CD14-positive monocyte (primary cell): ENCODE results near the gene SNX20. TPM values are rescaled to one million over a fixed set of nuclear protein-coding genes. Genes with fewer than 3 reads are reported as not detected.

Experiments used
- DNase-seq, 3 donors: peaks; one replicate each; pipeline ENCODE4 v3.0.0-alpha.2; 2011 to 2022
- H2AFZ ChIP-seq: 2 replicates; pipeline ENCODE4 v1.6.0; 2012; ENCODE audit warnings: mild to moderate bottlenecking, low read depth, low read length, inconsistent platforms; ENCODE audit not compliant: insufficient read depth, poor library complexity, severe bottlenecking
- H3K27ac ChIP-seq, 2 donors: 1 replicate in 1 of 2; 2 replicates in 1 of 2; pipeline ENCODE4 v1.5.1; 2012 to 2013; ENCODE audit warnings: low read length in 2 of 2, control low read depth in 1 of 2, inconsistent platforms in 1 of 2, low read depth in 1 of 2, mild to moderate bottlenecking in 1 of 2
- H3K27me3 ChIP-seq, 2 donors: one replicate each; pipeline versions ENCODE4 v1.6.0 to v1.6.1; 2011 to 2013; ENCODE audit warnings: low read length in 2 of 2; ENCODE audit not compliant: control insufficient read depth in 2 of 2, insufficient read depth in 2 of 2
- H3K36me3 ChIP-seq, 2 donors: replicated peaks in 1 of 2; 1 replicate in 1 of 2; 2 replicates in 1 of 2; pipeline versions ENCODE4 v1.5.1 to v1.6.1; 2012 to 2013; ENCODE audit warnings: low read length in 2 of 2, control low read depth in 1 of 2, inconsistent platforms in 1 of 2, mild to moderate bottlenecking in 1 of 2; ENCODE audit not compliant: insufficient read depth in 2 of 2, control insufficient read depth in 1 of 2
- H3K4me1 ChIP-seq, 2 donors: 1 replicate in 1 of 2; 2 replicates in 1 of 2; pipeline versions ENCODE4 v1.5.1 to v1.6.1; 2012 to 2013; ENCODE audit warnings: low read length in 2 of 2, control low read depth in 1 of 2, inconsistent platforms in 1 of 2, mild to moderate bottlenecking in 1 of 2, moderate library complexity in 1 of 2; ENCODE audit not compliant: insufficient read depth in 2 of 2, control insufficient read depth in 1 of 2
- H3K4me2 ChIP-seq: replicated peaks from 2 replicates; pipeline ENCODE3; 2012; ENCODE audit warnings: low read length, moderate library complexity, mild to moderate bottlenecking; ENCODE audit not compliant: poor library complexity, severe bottlenecking; ENCODE audit errors: extremely low read depth
- H3K4me3 ChIP-seq, 3 experiments: fragments of 200-600 bp in 1 of 3; sonication (generic) in 1 of 3; replicated peaks in 1 of 3; 1 replicate in 2 of 3; 2 replicates in 1 of 3; pipeline ENCODE4 v1.5.1; 2011 to 2013; ENCODE audit warnings: low read length in 3 of 3, mild to moderate bottlenecking in 3 of 3, control low read depth in 2 of 3, low read depth in 2 of 3, inconsistent platforms in 1 of 3, moderate library complexity in 1 of 3
- H3K79me2 ChIP-seq: 2 replicates; pipeline ENCODE4 v1.6.0; 2012; ENCODE audit warnings: mild to moderate bottlenecking, control low read depth, inconsistent platforms, low read length, moderate library complexity; ENCODE audit not compliant: insufficient read depth
- H3K9ac ChIP-seq: 2 replicates; pipeline ENCODE4 v1.6.0; 2017; ENCODE audit warnings: low read length, mild to moderate bottlenecking; ENCODE audit not compliant: insufficient read depth, poor library complexity, severe bottlenecking
- H3K9me3 ChIP-seq, 2 donors: replicated peaks in 1 of 2; 1 replicate in 1 of 2; 2 replicates in 1 of 2; pipeline versions ENCODE4 v1.5.1 to v1.6.1; 2012 to 2013; ENCODE audit warnings: low read length in 2 of 2, control low read depth in 1 of 2; ENCODE audit not compliant: control insufficient read depth in 1 of 2, insufficient read depth in 1 of 2
- H4K20me1 ChIP-seq: 2 replicates; pipeline ENCODE4 v1.6.0; 2012; ENCODE audit warnings: mild to moderate bottlenecking, low read length, control low read depth, moderate library complexity; ENCODE audit not compliant: insufficient read depth
- H3K27ac Mint-ChIP-seq, 7 donors: one replicate each; pipeline ENCODE4 v1.8.0; 2020; ENCODE audit warnings: mild to moderate bottlenecking in 7 of 7, mixed read lengths in 7 of 7, moderate library complexity in 6 of 7, inconsistent platforms in 2 of 7
- H3K27me3 Mint-ChIP-seq, 3 donors: one replicate each; pipeline ENCODE4 v1.8.0; 2021 to 2022; ENCODE audit warnings: low read depth in 3 of 3, mild to moderate bottlenecking in 3 of 3, mixed read lengths in 3 of 3, moderate library complexity in 3 of 3, inconsistent platforms in 1 of 3
- H3K36me3 Mint-ChIP-seq, 2 donors: one replicate each; pipeline ENCODE4 v1.8.0; 2020; ENCODE audit warnings: mixed read lengths in 2 of 2, inconsistent platforms in 1 of 2, mild to moderate bottlenecking in 1 of 2
- H3K4me1 Mint-ChIP-seq: one replicate; pipeline ENCODE4 v1.8.0; 2020; ENCODE audit warnings: mild to moderate bottlenecking, mixed read lengths
- H3K4me3 Mint-ChIP-seq, 2 donors: one replicate each; pipeline ENCODE4 v1.8.0; 2020; ENCODE audit warnings: mild to moderate bottlenecking in 2 of 2, mixed read lengths in 2 of 2, moderate library complexity in 1 of 2
- H3K9me3 Mint-ChIP-seq, 7 donors: one replicate each; pipeline ENCODE4 v1.8.0; 2020 to 2022; ENCODE audit warnings: mixed read lengths in 7 of 7, mild to moderate bottlenecking in 6 of 7, moderate library complexity in 6 of 7, inconsistent platforms in 2 of 7
- WGBS: methylation state at CpG from one replicate; pipeline ENCODE4 v1.1.5; 2013; ENCODE audit warnings: missing lambda C conversion rate; ENCODE audit not compliant: insufficient coverage; 5-methylcytosine and 5-hydroxymethylcytosine counted together
- intact Hi-C, 2 donors: fragments of 100-400 bp; cut with micrococcal nuclease; formaldehyde crosslinking; loops; one replicate each; pipeline versions ENCODE4 v1.15.0 to v1.15.1; 2023
- polyA plus RNA-seq, 3 donors: library from polyadenylated mRNA; depleted of rRNA in 1 of 3; unstranded in 2 of 3; stranded (reverse) in 1 of 3; fragments of 300-500 nt in 2 of 3; fragments of >200 nt in 1 of 3; fragmentation: Illumina TruSeq in 2 of 3; gene quantifications; 1 replicate in 2 of 3; 2 replicates in 1 of 3; pipeline ENCODE4 v1.2.3, GENCODE V29; 2012 to 2021
- TF ChIP-seq, protein P1 (sequence below): fragments of 200-600 bp; IDR thresholded peaks from one replicate; pipeline ENCODE4 v1.8.0; 2022; ENCODE audit warnings: antibody characterized with exemption, mild to moderate bottlenecking

Gene SNX20
- polyA plus RNA-seq, 3 donors, result 51.0 to 83.2 (median 52.0) TPM

DNA sequence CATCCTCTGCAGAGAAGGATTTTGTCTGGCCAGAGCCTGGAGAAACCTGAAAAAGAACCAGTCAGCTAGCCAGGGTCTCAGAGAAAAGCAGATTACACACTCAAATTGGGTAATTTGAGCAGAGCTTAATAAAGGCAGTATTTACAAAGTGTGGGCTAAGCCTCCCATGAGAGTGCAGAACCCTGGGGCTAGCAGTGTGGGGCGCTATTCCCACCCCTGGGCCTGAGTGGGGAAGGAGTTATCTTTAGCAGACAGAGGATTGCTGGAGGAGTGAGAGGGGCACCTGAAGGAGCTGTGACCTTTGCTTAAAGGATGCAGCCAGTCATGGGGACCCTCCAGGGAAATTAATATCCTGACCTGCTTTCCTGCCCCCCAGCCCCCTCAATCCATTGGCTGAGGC is 46.2 kb downstream of the SNX20 start:
- TF ChIP-seq, protein P1, sequence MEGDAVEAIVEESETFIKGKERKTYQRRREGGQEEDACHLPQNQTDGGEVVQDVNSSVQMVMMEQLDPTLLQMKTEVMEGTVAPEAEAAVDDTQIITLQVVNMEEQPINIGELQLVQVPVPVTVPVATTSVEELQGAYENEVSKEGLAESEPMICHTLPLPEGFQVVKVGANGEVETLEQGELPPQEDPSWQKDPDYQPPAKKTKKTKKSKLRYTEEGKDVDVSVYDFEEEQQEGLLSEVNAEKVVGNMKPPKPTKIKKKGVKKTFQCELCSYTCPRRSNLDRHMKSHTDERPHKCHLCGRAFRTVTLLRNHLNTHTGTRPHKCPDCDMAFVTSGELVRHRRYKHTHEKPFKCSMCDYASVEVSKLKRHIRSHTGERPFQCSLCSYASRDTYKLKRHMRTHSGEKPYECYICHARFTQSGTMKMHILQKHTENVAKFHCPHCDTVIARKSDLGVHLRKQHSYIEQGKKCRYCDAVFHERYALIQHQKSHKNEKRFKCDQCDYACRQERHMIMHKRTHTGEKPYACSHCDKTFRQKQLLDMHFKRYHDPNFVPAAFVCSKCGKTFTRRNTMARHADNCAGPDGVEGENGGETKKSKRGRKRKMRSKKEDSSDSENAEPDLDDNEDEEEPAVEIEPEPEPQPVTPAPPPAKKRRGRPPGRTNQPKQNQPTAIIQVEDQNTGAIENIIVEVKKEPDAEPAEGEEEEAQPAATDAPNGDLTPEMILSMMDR, result no peak
- no peaks in the 10 kb centered on the region for H3K36me3 Mint-ChIP-seq
- H3K27me3 ChIP-seq, result no peaks in the 10 kb centered on the region
- no peak overlapping the region for H3K4me2 ChIP-seq
- peaks cover 0 to 3% (median 0%) of the 10 kb centered on the region in 7 donors for H3K9me3 Mint-ChIP-seq
- peaks cover 16% of the 10 kb centered on the region for H3K4me1 Mint-ChIP-seq
- no peak overlapping the region for H3K4me3 Mint-ChIP-seq
- no peaks in the 10 kb centered on the region for H4K20me1 ChIP-seq
- intact Hi-C loops, result no loop called here
- no peak for DNase-seq
- H3K9ac ChIP-seq, result no peak overlapping the region
- peaks cover 11% of the 10 kb centered on the region in 2 donors for H3K4me1 ChIP-seq
- H3K79me2 ChIP-seq, result no peaks in the 10 kb centered on the region
- 75% methylated on average over 1 of the region's 1 CpG for WGBS
- H3K4me3 ChIP-seq, result no peak overlapping the region
- no peak overlapping the region for H3K27ac ChIP-seq
- no peaks in the 10 kb centered on the region for H3K9me3 ChIP-seq
- no peaks in the 10 kb centered on the region for H3K36me3 ChIP-seq
- peaks cover 3 to 7% (median 5%) of the 10 kb centered on the region in 3 donors for H3K27me3 Mint-ChIP-seq
- no peak overlapping the region for H2AFZ ChIP-seq
- H3K27ac Mint-ChIP-seq, result no peak overlapping the region

DNA sequence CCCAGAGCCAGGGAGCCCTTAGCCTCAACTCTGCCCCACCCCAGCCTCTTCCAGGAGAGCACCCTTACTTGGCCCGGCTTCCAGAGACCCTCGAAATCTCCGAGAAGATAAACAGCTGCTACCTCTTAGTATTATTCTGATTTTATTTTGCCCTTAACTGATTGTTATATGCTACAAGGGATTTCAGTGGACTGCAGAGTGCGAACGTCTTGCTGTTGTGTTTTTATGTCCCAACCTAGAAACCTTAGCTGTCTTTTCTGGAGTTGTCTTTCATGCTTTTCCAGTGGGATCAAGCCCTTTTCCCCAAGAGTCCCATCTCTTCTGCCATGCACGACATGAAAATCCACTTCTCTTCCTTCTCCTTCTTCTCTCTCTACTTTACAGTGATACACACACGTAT is 47.0 kb downstream of the SNX20 start:
- H3K9ac ChIP-seq, result no peak overlapping the region
- H3K27me3 Mint-ChIP-seq, result peaks cover 4 to 7% (median 5%) of the 10 kb centered on the region in 3 donors
- no peaks in the 10 kb centered on the region for H4K20me1 ChIP-seq
- TF ChIP-seq, protein P1, result no peak
- DNase-seq, result no peak
- no peak overlapping the region for H3K4me3 ChIP-seq
- peaks cover 11% of the 10 kb centered on the region in 2 donors for H3K4me1 ChIP-seq
- no peaks in the 10 kb centered on the region for H3K9me3 ChIP-seq
- peaks cover 0 to 3% (median 0%) of the 10 kb centered on the region in 7 donors for H3K9me3 Mint-ChIP-seq
- WGBS, result 91% methylated on average over 2 of the region's 7 CpGs
- H3K27ac Mint-ChIP-seq, result no peak overlapping the region
- no peak overlapping the region for H3K4me3 Mint-ChIP-seq
- H3K27ac ChIP-seq, result no peak overlapping the region
- H3K36me3 Mint-ChIP-seq, result no peaks in the 10 kb centered on the region
- H2AFZ ChIP-seq, result no peak overlapping the region
- H3K4me1 Mint-ChIP-seq, result peaks cover 16% of the 10 kb centered on the region
- H3K4me2 ChIP-seq, result no peak overlapping the region
- H3K36me3 ChIP-seq, result no peaks in the 10 kb centered on the region
- intact Hi-C loops, result no loop called here
- no peaks in the 10 kb centered on the region for H3K79me2 ChIP-seq
- H3K27me3 ChIP-seq, result no peaks in the 10 kb centered on the region
